H9 (cell line): Measurements from ENCODE around the gene SOHLH1. TPM values are rescaled to one million over a fixed set of nuclear protein-coding genes. Genes with fewer than 3 reads are reported as not detected.

Source experiments
- DNase-seq: peaks from one replicate; pipeline ENCODE4 v3.0.0-alpha.2; 2017
- H2AFZ ChIP-seq: one replicate; pipeline ENCODE4 v1.6.1; 2013; ENCODE audit warnings: mild to moderate bottlenecking, low read length, control low read depth, moderate library complexity
- H2AK5ac ChIP-seq: 2 replicates; pipeline ENCODE4 v1.6.1; 2013; ENCODE audit warnings: low read length, control low read depth, mixed read lengths; ENCODE audit not compliant: insufficient read length
- H2BK120ac ChIP-seq: one replicate; pipeline ENCODE4 v1.6.1; 2013; ENCODE audit warnings: low read depth, mild to moderate bottlenecking, low read length, control low read depth, inconsistent platforms; ENCODE audit not compliant: poor library complexity, severe bottlenecking
- H2BK12ac ChIP-seq: 2 replicates; pipeline ENCODE4 v1.6.1; 2013; ENCODE audit warnings: low read length, control low read depth, mixed read lengths, low read depth; ENCODE audit not compliant: insufficient read length
- H2BK15ac ChIP-seq: 2 replicates; pipeline ENCODE4 v1.6.1; 2013; ENCODE audit warnings: low read depth, low read length, control low read depth
- H2BK20ac ChIP-seq: one replicate; pipeline ENCODE4 v1.6.1; 2013; ENCODE audit warnings: low read depth, mild to moderate bottlenecking, low read length, control low read depth, inconsistent platforms; ENCODE audit not compliant: poor library complexity, severe bottlenecking
- H2BK5ac ChIP-seq: 2 replicates; pipeline ENCODE4 v1.6.1; 2013; ENCODE audit warnings: low read length, control low read depth, mixed read lengths; ENCODE audit not compliant: insufficient read length
- H3K14ac ChIP-seq: 2 replicates; pipeline ENCODE4 v1.6.1; 2013; ENCODE audit warnings: low read length, control low read depth; ENCODE audit not compliant: insufficient read depth
- H3K18ac ChIP-seq: 2 replicates; pipeline ENCODE4 v1.6.1; 2013; ENCODE audit warnings: low read depth, mild to moderate bottlenecking, mixed read lengths, low read length, control low read depth; ENCODE audit not compliant: insufficient read length
- H3K23ac ChIP-seq: 2 replicates; pipeline ENCODE4 v1.6.1; 2013; ENCODE audit warnings: low read length, control low read depth, mixed read lengths, low read depth; ENCODE audit not compliant: insufficient read length
- H3K23me2 ChIP-seq: 2 replicates; pipeline ENCODE4 v1.6.1; 2013; ENCODE audit warnings: low read depth, mild to moderate bottlenecking, mixed read lengths, low read length, control low read depth; ENCODE audit not compliant: insufficient read length, poor library complexity, severe bottlenecking
- H3K27ac ChIP-seq: 2 replicates; pipeline ENCODE4 v1.5.1; 2013; ENCODE audit warnings: low read length, control low read depth, mixed read lengths, low read depth; ENCODE audit not compliant: insufficient read length
- H3K27me3 ChIP-seq: 2 replicates; pipeline ENCODE4 v1.6.1; 2013; ENCODE audit warnings: low read length, control low read depth, inconsistent platforms; ENCODE audit not compliant: insufficient read depth
- H3K4ac ChIP-seq: 2 replicates; pipeline ENCODE4 v1.6.1; 2013; ENCODE audit warnings: low read depth, mild to moderate bottlenecking, control low read depth, inconsistent platforms, low read length, moderate library complexity
- H3K4me1 ChIP-seq: 2 replicates; pipeline ENCODE4 v1.6.1; 2013; ENCODE audit warnings: low read length, control low read depth, inconsistent platforms; ENCODE audit not compliant: insufficient read depth
- H3K4me2 ChIP-seq: 2 replicates; pipeline ENCODE4 v1.6.1; 2013; ENCODE audit warnings: low read length, control low read depth, mixed read lengths; ENCODE audit not compliant: insufficient read length, insufficient read depth
- H3K56ac ChIP-seq: 2 replicates; pipeline ENCODE4 v1.6.1; 2013; ENCODE audit warnings: low read depth, mild to moderate bottlenecking, mixed read lengths, low read length, control low read depth; ENCODE audit not compliant: insufficient read length
- H3K79me1 ChIP-seq: 2 replicates; pipeline ENCODE4 v1.6.1; 2013; ENCODE audit warnings: low read depth, mild to moderate bottlenecking, moderate library complexity, low read length, control low read depth, inconsistent platforms; ENCODE audit not compliant: insufficient read depth, poor library complexity, severe bottlenecking
- H3K79me2 ChIP-seq: 2 replicates; pipeline ENCODE4 v1.6.1; 2013; ENCODE audit warnings: low read length, control low read depth, inconsistent platforms; ENCODE audit not compliant: insufficient read depth
- H3K9ac ChIP-seq: 2 replicates; pipeline ENCODE4 v1.6.1; 2013; ENCODE audit warnings: low read length, control low read depth, mixed read lengths; ENCODE audit not compliant: insufficient read length; ENCODE audit errors: extremely low read depth
- H3K9me3 ChIP-seq: one replicate; pipeline ENCODE4 v1.6.1; 2013; ENCODE audit warnings: low read depth, low read length, inconsistent platforms; ENCODE audit not compliant: control insufficient read depth
- H3T11ph ChIP-seq: one replicate; pipeline ENCODE4 v1.6.1; 2013; ENCODE audit warnings: mild to moderate bottlenecking, low read length, control low read depth, inconsistent platforms
- H4K20me1 ChIP-seq: one replicate; pipeline ENCODE4 v1.6.1; 2013; ENCODE audit not compliant: control insufficient read depth, insufficient read length, insufficient read depth
- H4K5ac ChIP-seq: 2 replicates; pipeline ENCODE4 v1.6.1; 2013; ENCODE audit warnings: low read depth, mild to moderate bottlenecking, mixed read lengths, low read length, control low read depth; ENCODE audit not compliant: insufficient read length
- H4K8ac ChIP-seq: replicated peaks from 2 replicates; pipeline ENCODE4 v1.6.1; 2013; ENCODE audit warnings: low read length, control low read depth, mixed read lengths, low read depth; ENCODE audit not compliant: insufficient read length
- H4K91ac ChIP-seq: 2 replicates; pipeline ENCODE4 v1.6.1; 2013; ENCODE audit warnings: low read depth, mild to moderate bottlenecking, moderate library complexity, mixed read lengths, low read length, control low read depth; ENCODE audit not compliant: insufficient read length
- H3K27ac Mint-ChIP-seq, 3 experiments: 2 replicates in 2 of 3; 3 replicates in 1 of 3; pipeline ENCODE4 v1.8.0; 2020 to 2021; ENCODE audit warnings: mixed read lengths in 3 of 3, mild to moderate bottlenecking in 1 of 3, moderate library complexity in 1 of 3
- H3K27me3 Mint-ChIP-seq: 2 replicates; pipeline ENCODE4 v1.8.0; 2021; ENCODE audit warnings: low read depth, mild to moderate bottlenecking, moderate library complexity, mixed read lengths
- H3K36me3 Mint-ChIP-seq, 3 experiments: 2 replicates in 2 of 3; 3 replicates in 1 of 3; pipeline ENCODE4 v1.8.0; 2020 to 2021; ENCODE audit warnings: low read depth in 3 of 3, mixed read lengths in 3 of 3; ENCODE audit not compliant: insufficient read depth in 1 of 3
- H3K4me1 Mint-ChIP-seq, 2 experiments: 2 replicates each; pipeline ENCODE4 v1.8.0; 2020; ENCODE audit warnings: mixed read lengths in 2 of 2
- H3K4me3 Mint-ChIP-seq, 2 experiments: 2 replicates in 1 of 2; 3 replicates in 1 of 2; pipeline ENCODE4 v1.8.0; 2020 to 2021; ENCODE audit warnings: mild to moderate bottlenecking in 2 of 2, mixed read lengths in 2 of 2, moderate library complexity in 1 of 2
- H3K9me3 Mint-ChIP-seq, 2 experiments: 2 replicates in 1 of 2; 3 replicates in 1 of 2; pipeline ENCODE4 v1.8.0; 2020; ENCODE audit warnings: mild to moderate bottlenecking in 2 of 2, mixed read lengths in 2 of 2, moderate library complexity in 1 of 2
- CTCF ChIP-seq: fragments of 200-600 bp; sonication (generic); conservative IDR thresholded peaks from 3 replicates; pipeline ENCODE4 v1.8.0; 2021; ENCODE audit warnings: antibody characterized with exemption, mild to moderate bottlenecking
- WGBS: extraction: QIAGEN DNeasy Blood & Tissue Kit; methylation state at CpG from one replicate; pipeline ENCODE4 v1.1.7; 2013; ENCODE audit warnings: missing lambda C conversion rate, low lambda C conversion rate, mixed read lengths; ENCODE audit not compliant: insufficient read length; ENCODE audit errors: extremely low coverage; 5-methylcytosine and 5-hydroxymethylcytosine counted together
- total RNA-seq: library from RNA; stranded (reverse); gene quantifications from 2 replicates; pipeline ENCODE4 v1.2.1, GENCODE V29; 2021

The SOHLH1 gene
- total RNA-seq, 1 experiment from 2014 or later: not detected

- Mint-ChIP-seq H3K9me3 (no peaks in the 10 kb centered on the region; a peak in 1 of 5 replicates), H3K27me3 (peaks cover 24% of the 10 kb centered on the region), H3K27ac (no peak overlapping the region), H3K4me3 (no peak overlapping the region), H3K36me3 (no peaks in the 10 kb centered on the region), H3K4me1 (peaks cover 2 to 4% of the 10 kb centered on the region in 2 experiments; a peak in 3 of 4 replicates)
- DNase-seq: no peak
- Histone ChIP-seq H2BK5ac (no peak overlapping the region), H3K79me1 (no peaks in the 10 kb centered on the region), H3K4me1 (no peaks in the 10 kb centered on the region), H2AFZ (no peak overlapping the region), H3K27me3 (no peaks in the 10 kb centered on the region; the same call in 1 of the 2 replicates), H3K4me2 (no peak overlapping the region), H2BK120ac (no peak overlapping the region), H3K9me3 (no peaks in the 10 kb centered on the region), H3K56ac (no peak overlapping the region), H2BK20ac (no peak overlapping the region), H2BK15ac (no peak overlapping the region), H3K23ac (no peak overlapping the region), H3K9ac (no peak overlapping the region), H4K20me1 (no peaks in the 10 kb centered on the region), H3K18ac (no peak overlapping the region), H3T11ph (no peak overlapping the region), H2BK12ac (no peak overlapping the region), H4K8ac (no peak overlapping the region), H3K23me2 (no peaks in the 10 kb centered on the region), H4K91ac (no peak overlapping the region), H3K79me2 (no peaks in the 10 kb centered on the region), H3K14ac (no peak overlapping the region), H3K4ac (no peak overlapping the region), H3K27ac (no peak overlapping the region), H2AK5ac (no peak overlapping the region), H4K5ac (no peak overlapping the region)
- TF ChIP-seq CTCF: no peak
- no CpG with 5 or more reads among the region's 5 CpGs for WGBS
Measured at GRCh38 chr9:135704483-135704882, 5.2 kb upstream of the SOHLH1 start.
